Stomach (tissue), 4 donors: ENCODE results near the gene SERTAD2.

ENCODE experiments used
- POLR2A ChIP-seq, 4 donors: fragments of 450-650 bp; IDR thresholded peaks; one replicate each; pipeline ENCODE4 v1.6.1; 2016; ENCODE audit warnings: antibody characterized with exemption in 4 of 4, control low read depth in 2 of 4, mild to moderate bottlenecking in 1 of 4, moderate library complexity in 1 of 4
- POLR2AphosphoS5 ChIP-seq, 3 donors: sonication (generic); formaldehyde crosslinking; IDR thresholded peaks; one replicate each; pipeline ENCODE4 v1.6.1; 2016; ENCODE audit warnings: antibody characterized with exemption in 3 of 3
- TF ChIP-seq, protein P1 (sequence below), 7 experiments: fragments of 450-650 bp in 4 of 7; fragments of 200-600 bp in 3 of 7; sonication (generic) in 3 of 7; IDR thresholded peaks; one replicate each; pipeline ENCODE4 v1.5.1; 2016 to 2019; ENCODE audit warnings: antibody characterized with exemption in 7 of 7, control low read depth in 2 of 7, mild to moderate bottlenecking in 1 of 7

DNA sequence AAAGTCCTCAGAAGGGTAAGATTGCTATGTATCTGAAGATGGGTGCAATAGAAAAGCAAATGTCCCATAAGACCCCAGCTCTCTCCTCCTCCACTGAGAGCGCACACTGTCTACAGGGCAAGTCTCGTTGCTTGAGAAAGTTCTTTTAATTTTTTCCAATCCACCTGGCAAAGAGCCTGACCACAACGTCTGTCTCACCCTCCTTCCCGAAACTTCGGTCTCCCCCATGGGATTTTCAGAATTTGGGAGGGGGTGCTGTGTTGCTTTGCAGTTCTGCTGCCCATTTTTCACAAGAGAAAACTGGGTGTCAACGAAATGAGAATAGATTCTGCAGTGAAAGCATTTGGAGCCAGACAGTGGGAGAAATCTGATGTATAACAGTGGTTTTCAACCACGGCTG lies 40.4 kb downstream of the SERTAD2 start:
- TF ChIP-seq, protein P1, sequence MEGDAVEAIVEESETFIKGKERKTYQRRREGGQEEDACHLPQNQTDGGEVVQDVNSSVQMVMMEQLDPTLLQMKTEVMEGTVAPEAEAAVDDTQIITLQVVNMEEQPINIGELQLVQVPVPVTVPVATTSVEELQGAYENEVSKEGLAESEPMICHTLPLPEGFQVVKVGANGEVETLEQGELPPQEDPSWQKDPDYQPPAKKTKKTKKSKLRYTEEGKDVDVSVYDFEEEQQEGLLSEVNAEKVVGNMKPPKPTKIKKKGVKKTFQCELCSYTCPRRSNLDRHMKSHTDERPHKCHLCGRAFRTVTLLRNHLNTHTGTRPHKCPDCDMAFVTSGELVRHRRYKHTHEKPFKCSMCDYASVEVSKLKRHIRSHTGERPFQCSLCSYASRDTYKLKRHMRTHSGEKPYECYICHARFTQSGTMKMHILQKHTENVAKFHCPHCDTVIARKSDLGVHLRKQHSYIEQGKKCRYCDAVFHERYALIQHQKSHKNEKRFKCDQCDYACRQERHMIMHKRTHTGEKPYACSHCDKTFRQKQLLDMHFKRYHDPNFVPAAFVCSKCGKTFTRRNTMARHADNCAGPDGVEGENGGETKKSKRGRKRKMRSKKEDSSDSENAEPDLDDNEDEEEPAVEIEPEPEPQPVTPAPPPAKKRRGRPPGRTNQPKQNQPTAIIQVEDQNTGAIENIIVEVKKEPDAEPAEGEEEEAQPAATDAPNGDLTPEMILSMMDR (IDR thresholded peaks at IDR 0.05), result no peak
- no peak for TF ChIP-seq POLR2A (IDR thresholded peaks at IDR 0.05)
- no peak for TF ChIP-seq POLR2AphosphoS5 (IDR thresholded peaks at IDR 0.05)
